Bronchus fibroblast of lung (primary cell): Measurements from ENCODE around the gene FOXJ2. TPM values are rescaled to one million over a fixed set of nuclear protein-coding genes. Genes with fewer than 3 reads are reported as not detected.

Source experiments
- total RNA-seq: library from RNA; depleted of rRNA; stranded (reverse); fragments of >200 nt; gene quantifications from 2 replicates; pipeline ENCODE4 v1.2.3, GENCODE V29; 2015

The FOXJ2 gene
- total RNA-seq, result 8.6 and 9.2 TPM in 2 replicates

GRCh38 chr12:8032242-8033152 is at the start of gene FOXJ2:
Gene FOXJ2, plus strand, starts transcription at chr12:8032716. Its CDS starts 7,117 bp downstream, at chr12:8039833.

DNA sequence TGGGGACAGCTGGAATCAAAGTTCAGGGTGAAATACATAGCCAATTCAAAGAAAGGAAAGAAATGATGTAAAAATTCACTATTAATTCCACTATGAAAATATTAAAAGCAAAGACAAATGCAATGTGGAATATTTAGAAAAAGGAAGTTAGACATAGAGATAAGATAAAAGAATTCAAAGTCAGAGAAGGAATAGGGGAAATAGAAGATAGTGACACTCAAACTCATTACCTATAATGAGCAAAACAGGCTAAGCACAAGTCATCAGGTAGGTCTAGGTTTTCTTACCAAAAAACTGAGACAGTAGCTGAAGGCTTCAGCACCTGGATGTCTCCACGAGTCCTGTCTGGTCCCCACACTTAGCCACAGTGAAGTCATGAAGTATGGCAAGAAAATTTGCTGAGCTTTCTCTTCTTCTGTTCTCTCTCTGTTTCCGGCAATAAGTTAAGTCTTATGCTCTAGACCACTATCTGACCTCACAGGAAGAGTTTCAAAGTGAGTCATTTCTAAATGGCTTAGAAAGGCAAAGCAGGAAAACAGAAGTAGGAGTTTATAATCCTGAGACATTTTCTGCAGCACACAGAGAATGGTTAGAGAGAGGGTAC is 33.6 kb downstream of the FOXJ2 start, which contains the start of gene C3AR1:
TSS of gene C3AR1 (minus strand) at position 369 of the 604 bp plus-strand sequence. CDS start 6,174 bp downstream, outside the sequence.

Other genes starting within 250 kb of the FOXJ2 start
- under 0.01 TPM in 1 of 2 replicates, not detected in the other for gene NANOG, start 243.3 kb upstream of the FOXJ2 start, total RNA-seq
- gene SLC2A14, start 159.8 kb upstream of the FOXJ2 start, total RNA-seq, result not detected in 2 replicates
- 22.4 and 30.3 TPM in 2 replicates for gene SLC2A3, start 96.5 kb upstream of the FOXJ2 start, total RNA-seq
- not detected in 2 replicates for gene C3AR1, start 33.6 kb downstream of the FOXJ2 start, total RNA-seq
- gene NECAP1, start 49.6 kb downstream of the FOXJ2 start, total RNA-seq, result 22.4 and 37.3 TPM in 2 replicates
- gene CLEC4A, start 90.9 kb downstream of the FOXJ2 start, total RNA-seq, result not detected in 2 replicates
- gene ZNF705A, start 124.3 kb downstream of the FOXJ2 start, total RNA-seq, result not detected in 2 replicates
- gene FAM90A1, start 194.9 kb downstream of the FOXJ2 start, total RNA-seq, result 0.15 and 0.17 TPM in 2 replicates